Chondrocyte (in vitro differentiated cells): ENCODE data around the gene CBLB. TPM values are rescaled to one million over a fixed set of nuclear protein-coding genes. Genes with fewer than 3 reads are reported as not detected.

ENCODE experiments used
- DNase-seq: peaks from one replicate; pipeline ENCODE4 v3.0.0; 2021; ENCODE audit warnings: mixed read lengths, low spot score
- H3K27ac Mint-ChIP-seq: one replicate; pipeline ENCODE4 v1.8.0; 2021; ENCODE audit warnings: mild to moderate bottlenecking, moderate library complexity, mixed read lengths; ENCODE audit not compliant: unreplicated experiment
- H3K27me3 Mint-ChIP-seq: 2 replicates; pipeline ENCODE4 v1.8.0; 2021; ENCODE audit warnings: low read depth, mixed read lengths
- H3K36me3 Mint-ChIP-seq: 2 replicates; pipeline ENCODE4 v1.8.0; 2021; ENCODE audit warnings: low read depth, mixed read lengths
- H3K4me1 Mint-ChIP-seq: 2 replicates; pipeline ENCODE4 v1.8.0; 2021; ENCODE audit warnings: low read depth, mild to moderate bottlenecking, mixed read lengths
- H3K4me3 Mint-ChIP-seq: one replicate; pipeline ENCODE4 v1.8.0; 2021; ENCODE audit warnings: mild to moderate bottlenecking, moderate library complexity, mixed read lengths; ENCODE audit not compliant: unreplicated experiment
- H3K9me3 Mint-ChIP-seq: 2 replicates; pipeline ENCODE4 v1.8.0; 2021; ENCODE audit warnings: low read depth, mixed read lengths
- CTCF ChIP-seq: fragments of 200-600 bp; sonication (generic); IDR thresholded peaks from 2 replicates; pipeline ENCODE4 v1.5.0; 2021; ENCODE audit warnings: antibody characterized with exemption, mild to moderate bottlenecking, moderate library complexity
- total RNA-seq: library from RNA; stranded (reverse); gene quantifications from 3 replicates; pipeline ENCODE4 v1.2.1, GENCODE V29; 2021

The CBLB gene
- total RNA-seq, 1 donor from 2014 or later, result 25.0 TPM

GRCh38 chr3:105770410-105770809 is 98.4 kb downstream of the CBLB start:
- peaks cover 4% of the 10 kb centered on the region for H3K36me3 Mint-ChIP-seq
- H3K27me3 Mint-ChIP-seq, result no peaks in the 10 kb centered on the region
- DNase-seq, result no peak
- TF ChIP-seq CTCF, result no peak
- H3K4me3 Mint-ChIP-seq, result no peak overlapping the region
- no peaks in the 10 kb centered on the region for H3K4me1 Mint-ChIP-seq
- no peak overlapping the region for H3K27ac Mint-ChIP-seq
- peaks cover 3% of the 10 kb centered on the region for H3K9me3 Mint-ChIP-seq

- H3K4me1 Mint-ChIP-seq, result no peaks in the 10 kb centered on the region
- H3K27ac Mint-ChIP-seq, result no peak overlapping the region
- DNase-seq, result no peak
- H3K36me3 Mint-ChIP-seq, result peaks cover 4% of the 10 kb centered on the region
- no peaks in the 10 kb centered on the region for H3K27me3 Mint-ChIP-seq
- H3K9me3 Mint-ChIP-seq, result peaks cover 6% of the 10 kb centered on the region
- no peak for TF ChIP-seq CTCF
- H3K4me3 Mint-ChIP-seq, result no peak overlapping the region
Measured at GRCh38 chr3:105767776-105768175, 101.0 kb downstream of the CBLB start.

GRCh38 chr3:105767216-105767615 is 101.6 kb downstream of the CBLB start:
- TF ChIP-seq CTCF, result no peak
- Mint-ChIP-seq H3K4me3 (no peak overlapping the region), H3K27me3 (no peaks in the 10 kb centered on the region), H3K4me1 (no peaks in the 10 kb centered on the region), H3K27ac (no peak overlapping the region), H3K9me3 (peaks cover 9% of the 10 kb centered on the region), H3K36me3 (peaks cover 9% of the 10 kb centered on the region)
- DNase-seq, result no peak

- Mint-ChIP-seq H3K27ac (no peak overlapping the region), H3K36me3 (peaks cover 17% of the 10 kb centered on the region), H3K4me1 (no peaks in the 10 kb centered on the region), H3K27me3 (no peaks in the 10 kb centered on the region), H3K9me3 (peaks cover 14% of the 10 kb centered on the region), H3K4me3 (no peak overlapping the region)
- DNase-seq, result no peak
- no peak for TF ChIP-seq CTCF
Measured at GRCh38 chr3:105765308-105765639, 103.5 kb downstream of the CBLB start.

GRCh38 chr3:105764378-105765307 is 104.2 kb downstream of the CBLB start:
- no peak overlapping the region for H3K27ac Mint-ChIP-seq
- DNase-seq, result no peak
- peaks cover 17% of the 10 kb centered on the region for H3K36me3 Mint-ChIP-seq
- no peaks in the 10 kb centered on the region for H3K4me1 Mint-ChIP-seq
- no peaks in the 10 kb centered on the region for H3K27me3 Mint-ChIP-seq
- H3K4me3 Mint-ChIP-seq, result no peak overlapping the region
- peaks cover 14% of the 10 kb centered on the region for H3K9me3 Mint-ChIP-seq
- TF ChIP-seq CTCF, result no peak
